ENCODE results near the gene ATL1.

DNA sequence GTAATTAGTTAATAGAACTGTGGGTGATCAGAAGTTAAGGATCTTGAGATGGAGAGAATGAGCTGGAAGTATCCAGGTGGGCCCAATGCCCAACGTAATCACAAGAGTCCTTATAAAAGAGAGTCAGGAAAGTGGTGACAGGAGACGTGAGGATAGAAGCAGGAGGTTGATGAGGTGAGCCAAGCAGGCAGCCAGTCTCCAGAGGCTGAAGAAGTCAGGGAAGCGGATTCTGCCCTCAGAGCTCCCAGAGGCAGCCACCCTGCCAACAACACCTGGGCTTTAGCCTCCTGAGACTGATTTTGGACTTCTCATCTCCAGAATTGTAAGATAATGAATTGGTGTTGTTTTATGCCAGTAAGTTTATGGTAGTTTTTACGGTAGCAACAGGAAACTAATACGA, 118.2 kb downstream of the ATL1 start:
- TF ChIP-seq CTCF (conservative IDR thresholded peaks at IDR 0.05 in 1 of 2, IDR thresholded peaks at IDR 0.05 in 1 of 2; ENCODE audit: extremely low read depth in 1 of 2, insufficient read depth in 1 of 2, low read depth in 1 of 2, low read length in 2 of 2) (no peak), EZH2 (IDR thresholded peaks at IDR 0.05; ENCODE audit: borderline replicate concordance, low read length) (no peak)

All from mammary epithelial cell (primary cell).